Mononuclear cell (primary cell): Measurements from ENCODE around the gene LSM4. TPM values are rescaled to one million over a fixed set of nuclear protein-coding genes. Genes with fewer than 3 reads are reported as not detected.
"Not testable (repeated sequence)": the region's sequence is repeated elsewhere in the genome, so short reads cannot be mapped to it uniquely, and the experiment has no call there.

ENCODE experiments used
- H3K27me3 ChIP-seq: 2 replicates; pipeline ENCODE4 v1.6.0; 2011; ENCODE audit warnings: low read length, control low read depth; ENCODE audit not compliant: insufficient read depth
- H3K4me1 ChIP-seq: 2 replicates; pipeline ENCODE4 v1.5.1; 2011; ENCODE audit warnings: mild to moderate bottlenecking, low read length, control low read depth; ENCODE audit not compliant: insufficient read depth
- H3K4me3 ChIP-seq: 2 replicates; pipeline ENCODE4 v1.5.1; 2011; ENCODE audit warnings: mild to moderate bottlenecking, low read length, moderate library complexity
- H3K9me3 ChIP-seq: 2 replicates; pipeline ENCODE4 v1.5.1; 2011; ENCODE audit warnings: low read depth, mild to moderate bottlenecking, control low read depth, low read length
- total RNA-seq: library from RNA; depleted of rRNA; stranded (reverse); fragments of >200 nt; gene quantifications from one replicate; pipeline ENCODE4 v1.2.3, GENCODE V29; 2012

Gene LSM4
- 62.4 TPM for total RNA-seq

DNA sequence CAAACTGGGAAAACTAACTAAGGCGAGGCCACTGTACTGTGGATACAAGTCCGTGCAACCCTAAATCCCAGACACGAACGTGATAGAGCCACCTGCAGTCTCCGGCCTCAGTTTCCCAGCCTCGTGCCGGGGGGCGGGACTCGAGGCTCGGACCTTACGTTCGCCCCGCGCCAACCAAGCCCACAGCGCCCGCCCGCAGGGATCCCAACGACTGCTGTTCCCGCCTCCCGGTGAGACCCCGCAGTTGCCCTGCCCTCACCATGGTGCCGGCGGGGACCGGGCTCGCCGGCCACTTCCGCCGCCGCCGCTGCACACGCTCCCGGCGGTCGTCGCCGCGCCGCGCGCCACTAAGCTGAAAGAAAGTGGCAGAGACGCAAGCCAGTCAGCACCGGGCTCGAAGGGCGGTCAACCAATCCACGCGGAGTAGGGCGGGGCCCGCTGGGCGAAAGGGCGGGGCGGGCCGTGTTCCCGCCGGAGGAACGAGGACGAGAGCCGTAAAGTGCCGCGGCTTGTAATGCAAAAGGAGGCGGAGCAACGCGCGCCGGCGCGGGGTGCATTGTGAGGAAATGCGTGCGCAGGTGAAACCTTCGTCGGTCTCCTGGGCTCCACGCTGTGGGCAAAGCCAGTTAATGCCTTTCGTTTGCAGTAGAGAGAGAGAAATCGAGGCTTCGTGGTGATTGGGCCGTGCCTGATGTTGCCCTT lies at the start of gene LSM4:
TSS of gene LSM4 (minus strand) at position 318 of the 702 bp plus-strand sequence. CDS start at position 262, 56 bp downstream.
- peaks cover 57% of the 10 kb centered on the region for H3K4me1 ChIP-seq
- no peaks in the 10 kb centered on the region for H3K9me3 ChIP-seq
- H3K4me3 ChIP-seq = peak within 1 kb of the TSS; percentile 76
- H3K27me3 ChIP-seq = no peaks in the 10 kb centered on the region

- H3K4me3 ChIP-seq = no peak overlapping the region
- no peaks in the 10 kb centered on the region for H3K9me3 ChIP-seq
- H3K4me1 ChIP-seq = peaks cover 29% of the 10 kb centered on the region
- no peaks in the 10 kb centered on the region for H3K27me3 ChIP-seq
These were observed 45.8 kb upstream of the LSM4 start for GRCh38 chr19:18368504-18369222.

GRCh38 chr19:18366021-18366435 lies 43.2 kb upstream of the LSM4 start:
- Histone ChIP-seq H3K4me3 (no peak overlapping the region), H3K4me1 (peaks cover 24% of the 10 kb centered on the region), H3K27me3 (no peaks in the 10 kb centered on the region), H3K9me3 (no peaks in the 10 kb centered on the region)

DNA sequence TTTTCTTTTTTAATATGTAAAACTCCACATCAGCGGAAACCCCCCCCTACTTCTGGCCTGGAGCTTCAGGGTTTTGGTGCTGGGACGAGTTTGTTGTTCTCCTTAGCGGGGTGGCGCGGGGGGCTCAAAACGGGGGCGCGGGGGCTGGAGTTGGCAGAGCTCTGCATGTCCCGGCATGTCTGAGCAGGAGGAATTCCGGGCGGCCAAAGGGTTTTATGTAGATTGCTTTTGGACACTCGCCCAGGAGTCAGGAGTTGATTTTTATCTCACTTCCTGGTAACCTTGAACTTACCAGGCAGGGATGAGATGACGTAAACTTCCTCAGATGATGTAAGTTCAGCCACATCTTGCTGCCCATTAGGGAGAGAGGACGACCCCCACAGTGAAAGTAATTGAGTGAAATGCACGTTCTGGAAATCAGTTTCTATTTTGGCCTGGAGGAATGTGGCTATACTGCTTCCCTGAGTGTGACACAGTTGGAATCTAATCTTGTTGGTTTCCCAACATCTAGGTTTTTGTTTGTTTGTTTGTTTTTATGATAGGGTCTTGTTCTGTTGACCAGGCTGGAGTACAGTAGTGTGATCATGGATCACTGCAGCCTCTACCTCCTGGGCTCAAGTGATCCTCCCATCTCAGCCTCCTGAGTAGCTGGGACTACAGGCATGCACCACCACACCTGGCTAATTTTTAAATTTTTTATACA lies 42.1 kb upstream of the LSM4 start:
- H3K9me3 ChIP-seq = no peaks in the 10 kb centered on the region
- H3K4me1 ChIP-seq = peaks cover 24% of the 10 kb centered on the region
- no peak overlapping the region for H3K4me3 ChIP-seq
- H3K27me3 ChIP-seq = no peaks in the 10 kb centered on the region

DNA sequence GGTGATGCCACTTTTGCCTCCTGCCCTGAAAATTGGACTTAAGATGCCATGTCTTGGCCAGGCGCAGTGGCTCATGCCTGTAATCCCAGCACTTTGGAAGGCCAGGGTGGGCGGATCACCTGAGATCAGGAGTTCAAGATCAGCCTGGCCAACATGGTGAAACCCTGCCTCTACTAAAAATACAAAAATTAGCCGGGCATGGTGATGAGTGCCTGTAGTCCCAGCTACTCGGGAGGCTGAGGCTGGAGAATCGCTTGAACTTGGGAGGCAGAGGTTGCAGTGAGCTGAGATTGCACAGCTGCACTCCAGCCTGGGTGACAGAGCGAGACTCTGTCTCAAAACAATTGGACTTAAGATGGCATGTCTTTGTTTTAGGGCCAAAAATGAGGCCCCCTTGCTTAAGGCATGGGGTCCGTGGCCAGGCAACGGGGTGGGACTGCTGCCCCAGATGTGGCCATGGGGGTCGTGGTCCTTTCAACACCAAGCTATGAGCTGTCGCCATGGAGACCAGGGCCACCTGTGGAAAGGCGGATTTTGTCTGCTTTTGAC lies 41.5 kb upstream of the LSM4 start:
- not testable (repeated sequence) for H3K27me3 ChIP-seq, H3K9me3 ChIP-seq, H3K4me3 ChIP-seq
- H3K4me1 ChIP-seq = peaks cover 24% of the 10 kb centered on the region

- no peaks in the 10 kb centered on the region for H3K9me3 ChIP-seq
- peaks cover 24% of the 10 kb centered on the region for H3K4me1 ChIP-seq
- H3K4me3 ChIP-seq = no peak overlapping the region
- H3K27me3 ChIP-seq = no peaks in the 10 kb centered on the region
These were observed 40.9 kb upstream of the LSM4 start for GRCh38 chr19:18363787-18364186.

DNA sequence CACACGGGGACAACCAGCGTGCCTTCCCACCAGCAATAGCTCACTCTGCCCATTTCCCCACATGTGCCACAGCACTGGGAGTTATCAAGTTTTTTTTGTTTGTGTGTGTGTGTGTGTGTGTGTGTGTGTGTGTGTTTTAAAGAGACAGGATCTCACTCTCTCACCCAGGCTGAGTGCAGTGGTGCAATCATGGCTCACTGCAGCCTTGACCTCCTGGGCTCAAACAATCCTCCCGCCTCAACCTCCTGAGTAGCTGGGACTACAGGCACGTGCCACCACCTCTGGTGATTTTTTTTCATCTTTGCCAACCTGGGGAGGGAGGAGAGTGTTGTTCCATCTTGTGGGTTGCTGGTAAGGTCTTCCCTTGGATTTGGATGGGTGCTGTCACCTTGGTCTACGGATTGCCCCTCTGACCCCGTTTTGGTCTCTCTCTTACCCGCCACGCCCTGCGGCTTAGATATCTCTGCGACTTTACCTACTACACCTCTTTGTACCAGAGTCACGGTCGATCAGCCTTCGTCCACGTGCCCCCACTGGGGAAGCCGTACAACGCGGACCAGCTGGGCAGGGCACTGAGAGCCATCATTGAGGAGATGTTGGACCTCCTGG lies 40.2 kb upstream of the LSM4 start:
- H3K4me1 ChIP-seq = peaks cover 24% of the 10 kb centered on the region
- H3K27me3 ChIP-seq = no peaks in the 10 kb centered on the region
- no peak overlapping the region for H3K4me3 ChIP-seq
- H3K9me3 ChIP-seq = no peaks in the 10 kb centered on the region

- peaks cover 22% of the 10 kb centered on the region for H3K4me1 ChIP-seq
These were observed 38.8 kb upstream of the LSM4 start for GRCh38 chr19:18361646-18362045.

DNA sequence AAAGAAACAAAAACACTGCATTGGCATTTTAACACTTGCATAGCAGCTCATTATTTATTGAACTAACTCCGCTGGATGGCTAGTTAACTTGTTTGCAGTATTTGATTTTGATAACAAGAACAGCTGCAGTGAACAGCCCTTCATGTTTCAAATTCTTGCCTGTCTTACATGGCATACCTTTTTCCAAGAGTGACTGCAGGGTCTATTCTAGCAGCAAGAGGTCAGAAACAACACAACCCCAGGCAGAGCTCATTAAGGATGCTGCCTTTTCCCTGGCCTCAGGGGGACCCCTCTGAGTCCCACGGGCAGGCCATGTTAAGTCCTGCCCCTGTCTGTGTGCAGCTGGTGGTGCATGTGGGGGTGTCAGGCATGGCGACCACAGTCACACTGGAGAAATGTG lies 34.2 kb upstream of the LSM4 start:
- no peaks in the 10 kb centered on the region for H3K27me3 ChIP-seq
- no peaks in the 10 kb centered on the region for H3K9me3 ChIP-seq
- no peaks in the 10 kb centered on the region for H3K4me1 ChIP-seq
- H3K4me3 ChIP-seq = no peak overlapping the region

More at GRCh38 chr19:18361646-18362045, 38.8 kb upstream of the LSM4 start:
- H3K9me3 ChIP-seq = no peaks in the 10 kb centered on the region
- no peak overlapping the region for H3K4me3 ChIP-seq
- no peaks in the 10 kb centered on the region for H3K27me3 ChIP-seq

GRCh38 chr19:18354743-18355142 lies 31.9 kb upstream of the LSM4 start:
- H3K27me3 ChIP-seq, H3K4me3 ChIP-seq, H3K9me3 ChIP-seq, H3K4me1 ChIP-seq: not testable (repeated sequence)

- H3K4me1 ChIP-seq = no peaks in the 10 kb centered on the region
- no peak overlapping the region for H3K4me3 ChIP-seq
- no peaks in the 10 kb centered on the region for H3K27me3 ChIP-seq
- H3K9me3 ChIP-seq = no peaks in the 10 kb centered on the region
These were observed 30.6 kb upstream of the LSM4 start for GRCh38 chr19:18353378-18354005.

- H3K27me3 ChIP-seq = no peaks in the 10 kb centered on the region
- no peaks in the 10 kb centered on the region for H3K4me1 ChIP-seq
- no peaks in the 10 kb centered on the region for H3K9me3 ChIP-seq
These were observed 28.7 kb upstream of the LSM4 start for GRCh38 chr19:18351544-18351943.

GRCh38 chr19:18350490-18350889 lies 27.6 kb upstream of the LSM4 start:
- Histone ChIP-seq H3K27me3 (no peaks in the 10 kb centered on the region), H3K4me3 (no peak overlapping the region), H3K9me3 (no peaks in the 10 kb centered on the region), H3K4me1 (no peaks in the 10 kb centered on the region)

More at GRCh38 chr19:18351544-18351943, 28.7 kb upstream of the LSM4 start:
- no peak overlapping the region for H3K4me3 ChIP-seq

- Histone ChIP-seq H3K27me3 (no peaks in the 10 kb centered on the region), H3K9me3 (no peaks in the 10 kb centered on the region), H3K4me3 (no peak overlapping the region), H3K4me1 (no peaks in the 10 kb centered on the region)
These were observed 26.8 kb upstream of the LSM4 start for GRCh38 chr19:18349524-18350128.
